PC-9 (cell line): ENCODE results near the gene HEPACAM. TPM values are rescaled to one million over a fixed set of nuclear protein-coding genes. Genes with fewer than 3 reads are reported as not detected.
A peak's percentile ranks its signal among the peaks of the same experiment; 100 is the strongest.

ENCODE experiments used
- BruUV-seq: library from RNA; stranded (reverse); fragments of 400-500 nt; replicated peaks from 2 replicates; lab custom pipeline; 2021; lab: Mats Ljungman, UMichigan
- CTCF ChIA-PET: fragments of 300-600 bp; sonication (Branson Sonifier 250); formaldehyde crosslinking; loops from one replicate; lab custom pipeline; 2022; ENCODE audit warnings: antibody characterized with exemption; lab: Charles Lee
- POLR2A ChIA-PET: fragments of 300-600 bp; sonication (Branson Sonifier 250); formaldehyde crosslinking; loops from one replicate; lab custom pipeline; 2022; ENCODE audit warnings: antibody characterized with exemption; ENCODE audit not compliant: unreplicated experiment; lab: Charles Lee
- DNase-seq, 2 experiments: peaks; one replicate each; pipeline versions ENCODE4 v3.0.0 to v3.0.0-alpha.2; 2015 to 2022; ENCODE audit warnings: mixed read lengths in 1 of 2
- H2AFZ ChIP-seq: fragments of 200-600 bp; sonication (generic); 2 replicates; pipeline ENCODE4 v1.8.1; 2017; ENCODE audit warnings: antibody characterized with exemption
- H3F3A ChIP-seq: fragments of 200-600 bp; sonication (generic); 2 replicates; pipeline ENCODE4 v1.8.1; 2017; ENCODE audit warnings: antibody characterized with exemption, mild to moderate bottlenecking, low read depth; ENCODE audit not compliant: insufficient read depth
- H3K27ac ChIP-seq: fragments of 200-600 bp; sonication (generic); 2 replicates; pipeline ENCODE4 v1.6.1; 2016; ENCODE audit warnings: mixed run types
- H3K27me3 ChIP-seq: fragments of 200-600 bp; sonication (generic); 2 replicates; pipeline ENCODE4 v1.6.1; 2016; ENCODE audit warnings: low read depth, mixed run types; ENCODE audit not compliant: insufficient read depth
- H3K36me3 ChIP-seq: fragments of 200-600 bp; sonication (generic); 2 replicates; pipeline ENCODE4 v1.6.1; 2016; ENCODE audit warnings: low read depth, mixed run types
- H3K4me1 ChIP-seq: fragments of 200-600 bp; sonication (generic); replicated peaks from 2 replicates; pipeline ENCODE4 v1.6.1; 2016; ENCODE audit warnings: mixed run types; ENCODE audit not compliant: insufficient read depth
- H3K4me2 ChIP-seq: fragments of 200-600 bp; sonication (generic); 2 replicates; pipeline ENCODE4 v1.6.1; 2017; ENCODE audit warnings: mixed run types
- H3K4me3 ChIP-seq: fragments of 200-600 bp; sonication (generic); 2 replicates; pipeline ENCODE4 v1.6.1; 2016; ENCODE audit warnings: mixed run types
- H3K79me2 ChIP-seq: fragments of 200-600 bp; sonication (generic); 2 replicates; pipeline ENCODE4 v1.6.1; 2017; ENCODE audit warnings: low read depth, mixed run types
- H3K9me2 ChIP-seq: fragments of 200-600 bp; sonication (generic); 2 replicates; pipeline ENCODE4 v1.8.1; 2017; ENCODE audit warnings: mild to moderate bottlenecking; ENCODE audit not compliant: insufficient read depth
- H3K9me3 ChIP-seq: fragments of 200-600 bp; sonication (generic); 2 replicates; pipeline ENCODE4 v1.8.1; 2016; ENCODE audit warnings: low read depth; ENCODE audit not compliant: insufficient read depth
- H4K20me1 ChIP-seq: fragments of 200-600 bp; sonication (generic); 2 replicates; pipeline ENCODE4 v1.8.1; 2017; ENCODE audit not compliant: insufficient read depth
- CTCF ChIP-seq: fragments of 200-600 bp; sonication (generic); conservative IDR thresholded peaks from 2 replicates; pipeline ENCODE4 v1.6.1; 2017; ENCODE audit warnings: mixed run types, antibody characterized with exemption, mild to moderate bottlenecking, moderate library complexity
- EZH2 ChIP-seq: fragments of 200-600 bp; sonication (generic); IDR thresholded peaks from 2 replicates; pipeline ENCODE4 v1.8.0; 2017; ENCODE audit warnings: antibody characterized with exemption, low read depth
- intact Hi-C: fragments of 100-400 bp; cut with micrococcal nuclease; formaldehyde crosslinking; loops from one replicate; pipeline ENCODE4 v1.10.0; 2022; ENCODE audit not compliant: unreplicated experiment
- total RNA-seq: library from RNA; stranded (reverse); gene quantifications from 2 replicates; pipeline ENCODE4 v1.2.3, GENCODE V29; 2021

Gene HEPACAM
- total RNA-seq, 1 experiment from 2014 or later = not detected

- POLR2A ChIA-PET = interaction anchor here (0.6 kb wide), 2 partner anchors 48 to 214 kb away, joined by 3 to 4 read pairs; no protein-coding TSS in a partner anchor
- H3K9me2 ChIP-seq = no peaks in the 10 kb centered on the region
- H3K4me2 ChIP-seq = peak overlapping the region; percentile 68; the same call in 1 of the 2 replicates
- H3K4me3 ChIP-seq = 0 out of 2 replicates have a peak overlapping the region, but pooled peaks have one; percentile 54
- H3K4me1 ChIP-seq = no peaks in the 10 kb centered on the region
- no peaks in the 10 kb centered on the region for H4K20me1 ChIP-seq
- BruUV-seq = TSS peak; percentile 24
- TF ChIP-seq EZH2 (no peak), CTCF (no peak)
- H3K9me3 ChIP-seq = no peaks in the 10 kb centered on the region
- no peak overlapping the region for H2AFZ ChIP-seq
- intact Hi-C loops = loop anchor here (5.0 kb wide), 2 partner anchors 75 to 265 kb away; partner anchors contain the start of gene CCDC15
- H3K36me3 ChIP-seq = no peaks in the 10 kb centered on the region
- DNase-seq = no peak
- no peak overlapping the region for H3K27ac ChIP-seq
- no peaks in the 10 kb centered on the region for H3K79me2 ChIP-seq
- no peaks in the 10 kb centered on the region for H3F3A ChIP-seq
- CTCF ChIA-PET = interaction anchor here (0.6 to 1.2 kb wide), 5 partner anchors 21 to 367 kb away, joined by 3 to 8 read pairs (median 4); partner anchors contain the start of genes CCDC15 and SPA17
- H3K27me3 ChIP-seq = peaks cover 67% of the 10 kb centered on the region
Observed at GRCh38 chr11:124876818-124877630, 58.8 kb downstream of the HEPACAM start.

GRCh38 chr11:124875943-124876817 lies 59.7 kb downstream of the HEPACAM start:
- ChIA-PET CTCF (interaction anchor here (0.6 to 1.2 kb wide), 5 partner anchors 22 to 368 kb away, joined by 3 to 8 read pairs (median 4); partner anchors contain the start of genes CCDC15 and SPA17), POLR2A (interaction anchor here (0.6 kb wide), 3 partner anchors 47 to 213 kb away, joined by 3 to 4 read pairs (median 3); no protein-coding TSS in a partner anchor)
- no peaks in the 10 kb centered on the region for H3K9me2 ChIP-seq
- H3K27me3 ChIP-seq = peaks cover 75% of the 10 kb centered on the region
- peak overlapping the region; percentile 54 for H3K4me3 ChIP-seq
- no peak; the same call in 1 of the 2 replicates for TF ChIP-seq CTCF
- no peak for TF ChIP-seq EZH2
- H3K27ac ChIP-seq = no peak overlapping the region
- no peaks in the 10 kb centered on the region for H3K79me2 ChIP-seq
- no peaks in the 10 kb centered on the region for H3F3A ChIP-seq
- peak overlapping the region; percentile 50; the same call in 1 of the 2 replicates for H2AFZ ChIP-seq
- intact Hi-C loops = loop anchor here (5.0 kb wide), 2 partner anchors 76 to 266 kb away; partner anchors contain the start of gene CCDC15
- peak in 1 of 2 experiments; percentile 72 for DNase-seq
- no peaks in the 10 kb centered on the region for H4K20me1 ChIP-seq
- BruUV-seq = no TSS peak
- peak overlapping the region; percentile 68 for H3K4me2 ChIP-seq
- no peaks in the 10 kb centered on the region for H3K9me3 ChIP-seq
- no peaks in the 10 kb centered on the region for H3K36me3 ChIP-seq
- no peaks in the 10 kb centered on the region for H3K4me1 ChIP-seq

GRCh38 chr11:124875401-124875800 lies 60.4 kb downstream of the HEPACAM start:
- no TSS peak for BruUV-seq
- Histone ChIP-seq H3K9me2 (no peaks in the 10 kb centered on the region), H3K4me3 (no peak overlapping the region), H3K4me1 (no peaks in the 10 kb centered on the region), H2AFZ (no peak overlapping the region), H3K27ac (no peak overlapping the region), H3K27me3 (peaks cover 83% of the 10 kb centered on the region), H3K4me2 (no peak overlapping the region), H3F3A (no peaks in the 10 kb centered on the region), H3K9me3 (no peaks in the 10 kb centered on the region), H3K79me2 (no peaks in the 10 kb centered on the region), H4K20me1 (no peaks in the 10 kb centered on the region), H3K36me3 (no peaks in the 10 kb centered on the region)
- no peak for DNase-seq
- intact Hi-C loops = loop anchor here (5.0 kb wide), 2 partner anchors 77 to 267 kb away; partner anchors contain the start of gene CCDC15
- ChIA-PET POLR2A (no interaction called here), CTCF (no interaction called here)
- TF ChIP-seq CTCF = no peak
- no peak for TF ChIP-seq EZH2
